ENCODE measurements around the gene MPZL1.

DNA sequence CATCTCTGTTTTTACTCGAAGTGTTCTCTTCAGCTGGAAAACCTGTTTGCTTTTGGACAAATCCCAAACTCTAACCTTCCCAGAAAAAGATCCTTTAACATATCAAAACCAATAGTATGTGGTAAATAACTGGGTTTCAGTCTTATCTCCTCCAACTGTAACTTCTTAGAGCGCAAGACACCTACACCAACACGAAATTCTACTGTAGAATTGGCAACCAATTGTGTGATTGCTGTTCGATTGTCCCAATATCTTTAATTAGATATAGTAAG is 5.8 kb upstream of the MPZL1 start:
- TF ChIP-seq, protein P1, sequence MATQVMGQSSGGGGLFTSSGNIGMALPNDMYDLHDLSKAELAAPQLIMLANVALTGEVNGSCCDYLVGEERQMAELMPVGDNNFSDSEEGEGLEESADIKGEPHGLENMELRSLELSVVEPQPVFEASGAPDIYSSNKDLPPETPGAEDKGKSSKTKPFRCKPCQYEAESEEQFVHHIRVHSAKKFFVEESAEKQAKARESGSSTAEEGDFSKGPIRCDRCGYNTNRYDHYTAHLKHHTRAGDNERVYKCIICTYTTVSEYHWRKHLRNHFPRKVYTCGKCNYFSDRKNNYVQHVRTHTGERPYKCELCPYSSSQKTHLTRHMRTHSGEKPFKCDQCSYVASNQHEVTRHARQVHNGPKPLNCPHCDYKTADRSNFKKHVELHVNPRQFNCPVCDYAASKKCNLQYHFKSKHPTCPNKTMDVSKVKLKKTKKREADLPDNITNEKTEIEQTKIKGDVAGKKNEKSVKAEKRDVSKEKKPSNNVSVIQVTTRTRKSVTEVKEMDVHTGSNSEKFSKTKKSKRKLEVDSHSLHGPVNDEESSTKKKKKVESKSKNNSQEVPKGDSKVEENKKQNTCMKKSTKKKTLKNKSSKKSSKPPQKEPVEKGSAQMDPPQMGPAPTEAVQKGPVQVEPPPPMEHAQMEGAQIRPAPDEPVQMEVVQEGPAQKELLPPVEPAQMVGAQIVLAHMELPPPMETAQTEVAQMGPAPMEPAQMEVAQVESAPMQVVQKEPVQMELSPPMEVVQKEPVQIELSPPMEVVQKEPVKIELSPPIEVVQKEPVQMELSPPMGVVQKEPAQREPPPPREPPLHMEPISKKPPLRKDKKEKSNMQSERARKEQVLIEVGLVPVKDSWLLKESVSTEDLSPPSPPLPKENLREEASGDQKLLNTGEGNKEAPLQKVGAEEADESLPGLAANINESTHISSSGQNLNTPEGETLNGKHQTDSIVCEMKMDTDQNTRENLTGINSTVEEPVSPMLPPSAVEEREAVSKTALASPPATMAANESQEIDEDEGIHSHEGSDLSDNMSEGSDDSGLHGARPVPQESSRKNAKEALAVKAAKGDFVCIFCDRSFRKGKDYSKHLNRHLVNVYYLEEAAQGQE (IDR thresholded peaks at IDR 0.05; ENCODE audit: low read depth), result no peak
- TF ChIP-seq TAF1 (IDR thresholded peaks at IDR 0.05; ENCODE audit: low read depth) (no peak), ZBTB7A (IDR thresholded peaks at IDR 0.05; ENCODE audit: low read depth) (no peak)
- TF ChIP-seq, protein P2, sequence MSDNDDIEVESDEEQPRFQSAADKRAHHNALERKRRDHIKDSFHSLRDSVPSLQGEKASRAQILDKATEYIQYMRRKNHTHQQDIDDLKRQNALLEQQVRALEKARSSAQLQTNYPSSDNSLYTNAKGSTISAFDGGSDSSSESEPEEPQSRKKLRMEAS (IDR thresholded peaks at IDR 0.05), result no peak
